ENCODE measurements around the gene NPAS3. TPM values are rescaled to one million over a fixed set of nuclear protein-coding genes. Genes with fewer than 3 reads are reported as not detected.

NPAS3 gene
- total and polyA plus RNA-seq, 4 donors: 0.07 to 0.09 (median 0.08) TPM; not detected in 1

DNA sequence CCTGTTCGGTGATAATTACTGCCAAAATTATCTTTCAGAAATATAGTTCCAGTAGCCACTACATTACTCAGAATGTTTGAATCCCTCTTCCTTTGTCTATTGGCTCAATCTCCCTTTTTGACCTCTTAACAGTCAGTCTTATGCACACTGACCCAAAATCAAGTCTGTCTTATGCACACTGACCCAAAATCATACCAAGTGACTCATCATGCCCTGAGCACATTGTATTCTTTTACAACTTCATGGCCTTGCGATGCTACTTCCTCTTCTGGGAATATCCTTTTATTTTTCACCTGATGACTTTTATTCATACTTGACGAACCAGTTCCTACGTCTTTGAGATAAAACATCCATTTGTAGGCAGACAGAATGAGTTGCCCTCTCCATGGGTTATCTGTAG is 182.3 kb downstream of the NPAS3 start:
- H3K4me3 ChIP-seq (ENCODE audit: low read depth in 1 of 3, low read length in 3 of 3): no peak overlapping the region
- no peaks in the 10 kb centered on the region for H3K36me3 ChIP-seq (ENCODE audit: control insufficient read depth in 4 of 4, insufficient read depth in 3 of 4, low read depth in 1 of 4, low read length in 3 of 4)
- no peaks in the 10 kb centered on the region for H3K27me3 ChIP-seq (ENCODE audit: control insufficient read depth in 4 of 4, insufficient read depth in 4 of 4, low read length in 3 of 4)
- H3K9ac ChIP-seq (ENCODE audit: low read depth in 1 of 2, low read length in 2 of 2): no peak overlapping the region
- no peak for DNase-seq (ENCODE audit: low spot score)
- H3K27ac ChIP-seq (ENCODE audit: low read depth in 1 of 2, low read length in 2 of 2): no peak overlapping the region
- H3K9me3 ChIP-seq (ENCODE audit: control insufficient read depth in 4 of 4, low read length in 3 of 4): no peaks in the 10 kb centered on the region
- TF ChIP-seq YY1 (IDR thresholded peaks at IDR 0.05): no peak
- TF ChIP-seq, protein P1, sequence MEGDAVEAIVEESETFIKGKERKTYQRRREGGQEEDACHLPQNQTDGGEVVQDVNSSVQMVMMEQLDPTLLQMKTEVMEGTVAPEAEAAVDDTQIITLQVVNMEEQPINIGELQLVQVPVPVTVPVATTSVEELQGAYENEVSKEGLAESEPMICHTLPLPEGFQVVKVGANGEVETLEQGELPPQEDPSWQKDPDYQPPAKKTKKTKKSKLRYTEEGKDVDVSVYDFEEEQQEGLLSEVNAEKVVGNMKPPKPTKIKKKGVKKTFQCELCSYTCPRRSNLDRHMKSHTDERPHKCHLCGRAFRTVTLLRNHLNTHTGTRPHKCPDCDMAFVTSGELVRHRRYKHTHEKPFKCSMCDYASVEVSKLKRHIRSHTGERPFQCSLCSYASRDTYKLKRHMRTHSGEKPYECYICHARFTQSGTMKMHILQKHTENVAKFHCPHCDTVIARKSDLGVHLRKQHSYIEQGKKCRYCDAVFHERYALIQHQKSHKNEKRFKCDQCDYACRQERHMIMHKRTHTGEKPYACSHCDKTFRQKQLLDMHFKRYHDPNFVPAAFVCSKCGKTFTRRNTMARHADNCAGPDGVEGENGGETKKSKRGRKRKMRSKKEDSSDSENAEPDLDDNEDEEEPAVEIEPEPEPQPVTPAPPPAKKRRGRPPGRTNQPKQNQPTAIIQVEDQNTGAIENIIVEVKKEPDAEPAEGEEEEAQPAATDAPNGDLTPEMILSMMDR (IDR thresholded peaks at IDR 0.05; ENCODE audit: low read depth, low read length, missing input control): no peak
- no peak for TF ChIP-seq SP1 (IDR thresholded peaks at IDR 0.05)
- no peak for TF ChIP-seq RXRA (IDR thresholded peaks at IDR 0.05)
- TF ChIP-seq, protein P2, sequence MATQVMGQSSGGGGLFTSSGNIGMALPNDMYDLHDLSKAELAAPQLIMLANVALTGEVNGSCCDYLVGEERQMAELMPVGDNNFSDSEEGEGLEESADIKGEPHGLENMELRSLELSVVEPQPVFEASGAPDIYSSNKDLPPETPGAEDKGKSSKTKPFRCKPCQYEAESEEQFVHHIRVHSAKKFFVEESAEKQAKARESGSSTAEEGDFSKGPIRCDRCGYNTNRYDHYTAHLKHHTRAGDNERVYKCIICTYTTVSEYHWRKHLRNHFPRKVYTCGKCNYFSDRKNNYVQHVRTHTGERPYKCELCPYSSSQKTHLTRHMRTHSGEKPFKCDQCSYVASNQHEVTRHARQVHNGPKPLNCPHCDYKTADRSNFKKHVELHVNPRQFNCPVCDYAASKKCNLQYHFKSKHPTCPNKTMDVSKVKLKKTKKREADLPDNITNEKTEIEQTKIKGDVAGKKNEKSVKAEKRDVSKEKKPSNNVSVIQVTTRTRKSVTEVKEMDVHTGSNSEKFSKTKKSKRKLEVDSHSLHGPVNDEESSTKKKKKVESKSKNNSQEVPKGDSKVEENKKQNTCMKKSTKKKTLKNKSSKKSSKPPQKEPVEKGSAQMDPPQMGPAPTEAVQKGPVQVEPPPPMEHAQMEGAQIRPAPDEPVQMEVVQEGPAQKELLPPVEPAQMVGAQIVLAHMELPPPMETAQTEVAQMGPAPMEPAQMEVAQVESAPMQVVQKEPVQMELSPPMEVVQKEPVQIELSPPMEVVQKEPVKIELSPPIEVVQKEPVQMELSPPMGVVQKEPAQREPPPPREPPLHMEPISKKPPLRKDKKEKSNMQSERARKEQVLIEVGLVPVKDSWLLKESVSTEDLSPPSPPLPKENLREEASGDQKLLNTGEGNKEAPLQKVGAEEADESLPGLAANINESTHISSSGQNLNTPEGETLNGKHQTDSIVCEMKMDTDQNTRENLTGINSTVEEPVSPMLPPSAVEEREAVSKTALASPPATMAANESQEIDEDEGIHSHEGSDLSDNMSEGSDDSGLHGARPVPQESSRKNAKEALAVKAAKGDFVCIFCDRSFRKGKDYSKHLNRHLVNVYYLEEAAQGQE (IDR thresholded peaks at IDR 0.05): no peak
- TF ChIP-seq HNF4A (conservative IDR thresholded peaks at IDR 0.05): no peak
- no peaks in the 10 kb centered on the region for H3K4me1 ChIP-seq (ENCODE audit: control insufficient read depth in 4 of 4, insufficient read depth in 4 of 4, low read length in 3 of 4)
- 69% methylated on average over 4 of the region's 4 CpGs for WGBS

DNA sequence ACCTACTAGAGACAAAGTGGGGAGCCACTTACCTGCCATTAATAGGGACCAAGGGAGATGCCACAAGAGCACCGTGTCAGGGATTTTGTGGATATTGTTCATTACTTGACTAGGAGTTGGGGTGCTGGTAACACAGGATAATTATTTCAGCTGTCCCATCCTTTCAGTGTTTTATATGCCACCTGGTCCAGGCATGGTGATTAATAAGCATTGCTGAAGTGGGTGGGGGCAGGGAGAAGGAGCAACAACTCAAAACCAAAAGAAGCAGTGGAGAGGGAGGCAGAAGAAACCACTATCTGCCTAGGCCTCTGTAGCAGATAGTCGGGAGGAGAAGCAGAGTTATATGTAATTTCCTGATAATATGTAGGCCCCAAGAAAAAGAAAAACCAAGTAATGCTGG is 184.6 kb downstream of the NPAS3 start:
- Histone ChIP-seq H3K27me3 (ENCODE audit: control insufficient read depth in 4 of 4, insufficient read depth in 4 of 4, low read length in 3 of 4) (no peaks in the 10 kb centered on the region), H3K9ac (ENCODE audit: low read depth in 1 of 2, low read length in 2 of 2) (no peak overlapping the region), H3K36me3 (ENCODE audit: control insufficient read depth in 4 of 4, insufficient read depth in 3 of 4, low read depth in 1 of 4, low read length in 3 of 4) (no peaks in the 10 kb centered on the region), H3K4me1 (ENCODE audit: control insufficient read depth in 4 of 4, insufficient read depth in 4 of 4, low read length in 3 of 4) (no peaks in the 10 kb centered on the region), H3K4me3 (ENCODE audit: low read depth in 1 of 3, low read length in 3 of 3) (no peak overlapping the region), H3K9me3 (ENCODE audit: control insufficient read depth in 4 of 4, low read length in 3 of 4) (no peaks in the 10 kb centered on the region), H3K27ac (ENCODE audit: low read depth in 1 of 2, low read length in 2 of 2) (no peak overlapping the region)
- no peak for TF ChIP-seq SP1 (IDR thresholded peaks at IDR 0.05)
- no peak for DNase-seq (ENCODE audit: low spot score)
- WGBS: 83% methylated on average over 2 of the region's 2 CpGs

DNA sequence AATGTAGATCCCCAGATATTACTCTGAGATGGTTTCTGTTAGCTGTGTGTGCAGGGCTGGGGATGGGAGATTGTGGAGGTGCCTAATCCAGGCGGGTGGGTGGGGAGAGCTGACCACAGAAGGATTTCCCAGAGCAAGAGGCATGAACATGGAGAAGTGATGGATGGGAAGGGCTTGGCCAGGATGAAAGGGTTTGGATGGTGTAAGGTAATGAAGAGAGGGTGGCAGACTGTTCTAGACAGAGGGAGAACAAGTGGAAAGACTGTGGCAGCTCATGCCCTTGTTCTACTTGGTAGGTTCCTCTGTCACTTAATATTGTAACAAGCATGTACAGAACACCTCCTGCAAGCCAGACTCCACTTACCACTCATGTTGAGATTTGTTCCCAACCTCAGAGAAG is 187.8 kb downstream of the NPAS3 start:
- 66% methylated on average over 1 of the region's 1 CpG for WGBS
- Histone ChIP-seq H3K4me3 (ENCODE audit: low read depth in 1 of 3, low read length in 3 of 3) (no peak overlapping the region), H3K27ac (ENCODE audit: low read depth in 1 of 2, low read length in 2 of 2) (no peak overlapping the region), H3K9ac (ENCODE audit: low read depth in 1 of 2, low read length in 2 of 2) (no peak overlapping the region), H3K9me3 (ENCODE audit: control insufficient read depth in 4 of 4, low read length in 3 of 4) (no peaks in the 10 kb centered on the region), H3K27me3 (ENCODE audit: control insufficient read depth in 4 of 4, insufficient read depth in 4 of 4, low read length in 3 of 4) (no peaks in the 10 kb centered on the region), H3K36me3 (ENCODE audit: control insufficient read depth in 4 of 4, insufficient read depth in 3 of 4, low read depth in 1 of 4, low read length in 3 of 4) (no peaks in the 10 kb centered on the region), H3K4me1 (ENCODE audit: control insufficient read depth in 4 of 4, insufficient read depth in 4 of 4, low read length in 3 of 4) (no peaks in the 10 kb centered on the region)
- DNase-seq (ENCODE audit: low spot score): no peak
- no peak for TF ChIP-seq GABPA (IDR thresholded peaks at IDR 0.05 in 1 of 2, conservative IDR thresholded peaks at IDR 0.05 in 1 of 2)
- TF ChIP-seq EGR1 (IDR thresholded peaks at IDR 0.05; ENCODE audit: low read depth in 2 of 2): no peak
- no peak for TF ChIP-seq YY1 (IDR thresholded peaks at IDR 0.05)
- TF ChIP-seq RXRA (IDR thresholded peaks at IDR 0.05): no peak
- TF ChIP-seq NR2F2 (IDR thresholded peaks at IDR 0.05): no peak
- TF ChIP-seq RAD21 (IDR thresholded peaks at IDR 0.05): no peak
- TF ChIP-seq FOXA1 (IDR thresholded peaks at IDR 0.05): no peak
- TF ChIP-seq, protein P3, sequence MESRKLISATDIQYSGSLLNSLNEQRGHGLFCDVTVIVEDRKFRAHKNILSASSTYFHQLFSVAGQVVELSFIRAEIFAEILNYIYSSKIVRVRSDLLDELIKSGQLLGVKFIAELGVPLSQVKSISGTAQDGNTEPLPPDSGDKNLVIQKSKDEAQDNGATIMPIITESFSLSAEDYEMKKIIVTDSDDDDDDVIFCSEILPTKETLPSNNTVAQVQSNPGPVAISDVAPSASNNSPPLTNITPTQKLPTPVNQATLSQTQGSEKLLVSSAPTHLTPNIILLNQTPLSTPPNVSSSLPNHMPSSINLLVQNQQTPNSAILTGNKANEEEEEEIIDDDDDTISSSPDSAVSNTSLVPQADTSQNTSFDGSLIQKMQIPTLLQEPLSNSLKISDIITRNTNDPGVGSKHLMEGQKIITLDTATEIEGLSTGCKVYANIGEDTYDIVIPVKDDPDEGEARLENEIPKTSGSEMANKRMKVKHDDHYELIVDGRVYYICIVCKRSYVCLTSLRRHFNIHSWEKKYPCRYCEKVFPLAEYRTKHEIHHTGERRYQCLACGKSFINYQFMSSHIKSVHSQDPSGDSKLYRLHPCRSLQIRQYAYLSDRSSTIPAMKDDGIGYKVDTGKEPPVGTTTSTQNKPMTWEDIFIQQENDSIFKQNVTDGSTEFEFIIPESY (IDR thresholded peaks at IDR 0.05): no peak
- TF ChIP-seq, protein P4, sequence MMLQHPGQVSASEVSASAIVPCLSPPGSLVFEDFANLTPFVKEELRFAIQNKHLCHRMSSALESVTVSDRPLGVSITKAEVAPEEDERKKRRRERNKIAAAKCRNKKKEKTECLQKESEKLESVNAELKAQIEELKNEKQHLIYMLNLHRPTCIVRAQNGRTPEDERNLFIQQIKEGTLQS (IDR thresholded peaks at IDR 0.05): no peak
- TF ChIP-seq FOXA2 (IDR thresholded peaks at IDR 0.05): no peak
- no peak for TF ChIP-seq TAF1 (conservative IDR thresholded peaks at IDR 0.05)
- TF ChIP-seq SP1 (IDR thresholded peaks at IDR 0.05): no peak
- TF ChIP-seq JUND (IDR thresholded peaks at IDR 0.05): no peak
- TF ChIP-seq, protein P2 (IDR thresholded peaks at IDR 0.05): no peak
- no peak for TF ChIP-seq HNF4A (conservative IDR thresholded peaks at IDR 0.05)

Data from liver (tissue), 9 donors.